Lower lobe of right lung (tissue), 2 donors: ENCODE data around the gene STK39. TPM values are rescaled to one million over a fixed set of nuclear protein-coding genes. Genes with fewer than 3 reads are reported as not detected.

ENCODE experiments used
- ATAC-seq, 2 donors: fragments of 200-7000 bp; cut with Tn5 transposase; one replicate each; pipeline ENCODE4 v1.9.1; 2020 to 2022; ENCODE audit warnings: mild to moderate bottlenecking in 2 of 2, moderate library complexity in 2 of 2
- DNase-seq: peaks from one replicate; pipeline ENCODE4 v3.0.0-alpha.2; 2020
- H3K27ac ChIP-seq: fragments of 200-600 bp; one replicate; pipeline ENCODE4 v1.8.0; 2022
- H3K27me3 ChIP-seq: fragments of 200-600 bp; one replicate; pipeline ENCODE4 v1.8.0; 2022; ENCODE audit warnings: low read depth
- H3K36me3 ChIP-seq: fragments of 200-600 bp; one replicate; pipeline ENCODE4 v1.8.0; 2022; ENCODE audit warnings: mild to moderate bottlenecking
- H3K4me1 ChIP-seq: fragments of 200-600 bp; one replicate; pipeline ENCODE4 v1.8.0; 2022
- H3K4me3 ChIP-seq: fragments of 200-600 bp; one replicate; pipeline ENCODE4 v1.8.0; 2022; ENCODE audit warnings: mild to moderate bottlenecking
- H3K9me3 ChIP-seq: fragments of 200-600 bp; one replicate; pipeline ENCODE4 v1.8.0; 2022
- CTCF ChIP-seq: fragments of 200-600 bp; IDR thresholded peaks from one replicate; pipeline ENCODE4 v1.8.0; 2022; ENCODE audit warnings: antibody characterized with exemption, mild to moderate bottlenecking
- intact Hi-C: fragments of 100-400 bp; cut with DNase I; formaldehyde crosslinking; loops from one replicate; pipeline ENCODE4 v1.11.0; 2022
- long read RNA-seq: library from polyadenylated mRNA; unstranded; transcript quantifications from one replicate; pipeline ENCODE4 v2.0.0, GENCODE V29; 2021
- total RNA-seq: library from RNA; stranded (reverse); fragmentation: NEBNext Ultra II Directional; extraction: Animal tissue kit (Norgen Biotek cat#: 25700); gene quantifications from one replicate; pipeline ENCODE4 v1.2.1, GENCODE V29; 2021
- donor health status: DM: no; HTN: yes; CAD: no; lungs with severe emphysema.

The STK39 gene
- total RNA-seq, result 12.6 TPM
- long read RNA-seq, transcript STK39-201 (18 exons, 3,820 nt), result major isoform, 19 of 34 reads
- long read RNA-seq, partial matches to known transcripts, result 4 of 34 reads
- long read RNA-seq, other reads (novel, unspliced or antisense), result 11 of 34 reads

GRCh38 chr2:168247341-168248261 lies at the start of gene STK39:
Gene STK39, minus strand, starts transcription at chr2:168247595. Its CDS starts 160 bp downstream, at chr2:168247435.
- Histone ChIP-seq H3K9me3 (no peaks in the 10 kb centered on the region), H3K27ac (peak within 1 kb of the TSS; percentile 80), H3K27me3 (no peaks in the 10 kb centered on the region), H3K4me1 (peaks cover 23% of the 10 kb centered on the region), H3K4me3 (peak within 1 kb of the TSS; percentile 81), H3K36me3 (no peaks in the 10 kb centered on the region)
- DNase-seq, result peak; percentile 83
- ATAC-seq, result peak; percentile 92 to 93
- TF ChIP-seq CTCF, result no peak
- intact Hi-C loops, result no loop called here

- ATAC-seq (no peak), DNase-seq (no peak)
- Histone ChIP-seq H3K4me1 (no peaks in the 10 kb centered on the region), H3K9me3 (no peaks in the 10 kb centered on the region), H3K36me3 (no peaks in the 10 kb centered on the region), H3K27ac (no peak overlapping the region), H3K4me3 (no peak overlapping the region), H3K27me3 (no peaks in the 10 kb centered on the region)
- intact Hi-C loops, result no loop called here
- TF ChIP-seq CTCF, result no peak
Measured at GRCh38 chr2:168295051-168295450, 47.7 kb upstream of the STK39 start.

- H3K27ac ChIP-seq, result no peak overlapping the region
- H3K27me3 ChIP-seq, result no peaks in the 10 kb centered on the region
- DNase-seq (no peak), ATAC-seq (no peak)
- no peak overlapping the region for H3K4me3 ChIP-seq
- H3K4me1 ChIP-seq, result no peaks in the 10 kb centered on the region
- no peaks in the 10 kb centered on the region for H3K9me3 ChIP-seq
- intact Hi-C loops, result no loop called here
- no peak for TF ChIP-seq CTCF
- H3K36me3 ChIP-seq, result no peaks in the 10 kb centered on the region
Measured at GRCh38 chr2:168294409-168294808, 47.0 kb upstream of the STK39 start.

- ATAC-seq (no peak), DNase-seq (no peak)
- no peaks in the 10 kb centered on the region for H3K36me3 ChIP-seq
- intact Hi-C loops, result no loop called here
- no peaks in the 10 kb centered on the region for H3K27me3 ChIP-seq
- no peaks in the 10 kb centered on the region for H3K4me1 ChIP-seq
- H3K9me3 ChIP-seq, result no peaks in the 10 kb centered on the region
- no peak overlapping the region for H3K27ac ChIP-seq
- no peak for TF ChIP-seq CTCF
- no peak overlapping the region for H3K4me3 ChIP-seq
Measured at GRCh38 chr2:168293766-168294165, 46.4 kb upstream of the STK39 start.

GRCh38 chr2:168290391-168290790 lies 43.0 kb upstream of the STK39 start:
- Histone ChIP-seq H3K27ac (no peak overlapping the region), H3K9me3 (no peaks in the 10 kb centered on the region), H3K27me3 (no peaks in the 10 kb centered on the region), H3K36me3 (no peaks in the 10 kb centered on the region), H3K4me1 (no peaks in the 10 kb centered on the region), H3K4me3 (no peak overlapping the region)
- intact Hi-C loops, result no loop called here
- DNase-seq, result no peak
- ATAC-seq, result no peak
- TF ChIP-seq CTCF, result no peak
